CD4-positive, alpha-beta T cell (primary cell): Measurements from ENCODE around the gene MAJIN. TPM values are rescaled to one million over a fixed set of nuclear protein-coding genes. Genes with fewer than 3 reads are reported as not detected.

Experiments used
- ATAC-seq: fragments of 200-7000 bp; cut with Tn5 transposase; one replicate; pipeline ENCODE4 v1.10.0; 2022; ENCODE audit warnings: mild to moderate bottlenecking; ENCODE audit not compliant: poor library complexity
- CTCF ChIA-PET: fragments of 350-600 bp; sonication (Branson Sonifier 250); formaldehyde crosslinking; loops from one replicate; lab custom pipeline; 2021; ENCODE audit warnings: antibody characterized with exemption, inconsistent platforms; lab: Charles Lee
- POLR2A ChIA-PET: fragments of 350-600 bp; sonication (Branson Sonifier 250); formaldehyde crosslinking; loops from one replicate; lab custom pipeline; 2021; ENCODE audit warnings: antibody characterized with exemption, inconsistent platforms; lab: Charles Lee
- DNase-seq, 14 experiments: peaks; one replicate each; pipeline ENCODE4 v3.0.0-alpha.2; 2013 to 2020; ENCODE audit warnings: mixed read lengths in 2 of 14
- H3K27ac ChIP-seq, 2 donors: one replicate each; pipeline versions ENCODE4 v1.5.1 to v1.7.0; 2013; ENCODE audit warnings: low read length in 2 of 2, low read depth in 1 of 2, mild to moderate bottlenecking in 1 of 2
- H3K27me3 ChIP-seq, 2 experiments: 1 replicate in 1 of 2; 2 replicates in 1 of 2; pipeline versions ENCODE4 v1.6.1 to v1.7.0; 2013; ENCODE audit warnings: low read length in 2 of 2, control low read depth in 1 of 2, mild to moderate bottlenecking in 1 of 2, moderate library complexity in 1 of 2; ENCODE audit not compliant: insufficient read depth in 2 of 2, control insufficient read depth in 1 of 2
- H3K36me3 ChIP-seq: one replicate; pipeline ENCODE4 v1.6.1; 2013; ENCODE audit warnings: low read length, control low read depth; ENCODE audit not compliant: insufficient read depth
- H3K4me1 ChIP-seq: one replicate; pipeline ENCODE4 v1.6.1; 2013; ENCODE audit warnings: low read length, control low read depth; ENCODE audit not compliant: insufficient read depth
- H3K4me3 ChIP-seq: one replicate; pipeline ENCODE4 v1.5.1; 2013; ENCODE audit warnings: mild to moderate bottlenecking, low read length, moderate library complexity
- H3K9me3 ChIP-seq, 2 experiments: 1 replicate in 1 of 2; 2 replicates in 1 of 2; pipeline versions ENCODE4 v1.6.1 to v1.7.0; 2013; ENCODE audit warnings: low read length in 2 of 2, mild to moderate bottlenecking in 2 of 2, control low read depth in 1 of 2, moderate library complexity in 1 of 2; ENCODE audit not compliant: control insufficient read depth in 1 of 2, insufficient read depth in 1 of 2
- H3K27ac Mint-ChIP-seq: one replicate; pipeline ENCODE4 v1.8.0; 2020; ENCODE audit warnings: mixed read lengths
- H3K27me3 Mint-ChIP-seq: one replicate; pipeline ENCODE4 v1.8.0; 2021; ENCODE audit warnings: mixed read lengths
- H3K36me3 Mint-ChIP-seq: one replicate; pipeline ENCODE4 v1.8.0; 2021; ENCODE audit warnings: low read depth, mixed read lengths
- H3K4me1 Mint-ChIP-seq: one replicate; pipeline ENCODE4 v1.8.0; 2021; ENCODE audit warnings: low read depth, mixed read lengths
- H3K4me3 Mint-ChIP-seq: one replicate; pipeline ENCODE4 v1.8.0; 2020; ENCODE audit warnings: mild to moderate bottlenecking, mixed read lengths
- H3K9me3 Mint-ChIP-seq: one replicate; pipeline ENCODE4 v1.8.0; 2020; ENCODE audit warnings: mixed read lengths
- CTCF ChIP-seq: fragments of 200-600 bp; IDR thresholded peaks from one replicate; pipeline ENCODE4 v1.8.0; 2022; ENCODE audit warnings: antibody characterized with exemption, mild to moderate bottlenecking
- intact Hi-C, 2 experiments: fragments of 100-400 bp; cut with DNase I in 1 of 2; cut with micrococcal nuclease in 1 of 2; formaldehyde crosslinking; loops; one replicate each; pipeline versions ENCODE4 v1.15.1 to v1.9.0; 2023 to 2025; cut with DNase I, micrococcal nuclease
- total RNA-seq, 174 experiments: library from RNA in 2 of 174; stranded (reverse) in 2 of 174; gene quantifications; one replicate each; pipeline ENCODE4 v1.2.3 and lab custom pipeline; 2021 to 2026

The MAJIN gene
- total RNA-seq, 2 experiments from 2014 or later: 0.50 to 0.55 TPM

- H3K27me3 ChIP-seq: no peaks in the 10 kb centered on the region
- Mint-ChIP-seq H3K36me3 (peaks cover 60% of the 10 kb centered on the region), H3K9me3 (no peaks in the 10 kb centered on the region), H3K27ac (no peak overlapping the region), H3K4me1 (peaks cover 7% of the 10 kb centered on the region), H3K27me3 (no peaks in the 10 kb centered on the region), H3K4me3 (no peak overlapping the region)
- intact Hi-C loops: no loop called here
- peaks cover 4% of the 10 kb centered on the region for H3K4me1 ChIP-seq
- H3K9me3 ChIP-seq: no peaks in the 10 kb centered on the region
- no peak for ATAC-seq
- H3K4me3 ChIP-seq: no peak overlapping the region
- no peak for TF ChIP-seq CTCF
- peaks cover 80% of the 10 kb centered on the region for H3K36me3 ChIP-seq
- POLR2A ChIA-PET: no interaction called here
- DNase-seq: peak in 1 of 14 experiments; percentile 18
- H3K27ac ChIP-seq: no peak overlapping the region
- CTCF ChIA-PET: no interaction called here
Observed at GRCh38 chr11:64905516-64906313, 66.2 kb downstream of the MAJIN start.

- H3K4me3 Mint-ChIP-seq: no peak overlapping the region
- DNase-seq: peak in 1 of 14 experiments; percentile 24
- ATAC-seq: no peak
- Histone ChIP-seq H3K4me3 (no peak overlapping the region), H3K36me3 (peaks cover 62% of the 10 kb centered on the region), H3K27me3 (no peaks in the 10 kb centered on the region), H3K27ac (no peak overlapping the region), H3K9me3 (no peaks in the 10 kb centered on the region), H3K4me1 (peaks cover 20% of the 10 kb centered on the region)
- intact Hi-C loops: no loop called here
- TF ChIP-seq CTCF: no peak
- no peaks in the 10 kb centered on the region for H3K9me3 Mint-ChIP-seq
- H3K27me3 Mint-ChIP-seq: no peaks in the 10 kb centered on the region
- peaks cover 60% of the 10 kb centered on the region for H3K36me3 Mint-ChIP-seq
- ChIA-PET POLR2A (no interaction called here), CTCF (no interaction called here)
- peaks cover 13% of the 10 kb centered on the region for H3K4me1 Mint-ChIP-seq
- H3K27ac Mint-ChIP-seq: no peak overlapping the region
Observed at GRCh38 chr11:64903291-64903833, 68.5 kb downstream of the MAJIN start.

- intact Hi-C loops: no loop called here
- Histone ChIP-seq H3K36me3 (peaks cover 63% of the 10 kb centered on the region), H3K9me3 (no peaks in the 10 kb centered on the region), H3K4me1 (peaks cover 20% of the 10 kb centered on the region), H3K27me3 (no peaks in the 10 kb centered on the region), H3K27ac (no peak overlapping the region), H3K4me3 (no peak overlapping the region)
- POLR2A ChIA-PET: no interaction called here
- Mint-ChIP-seq H3K27ac (no peak overlapping the region), H3K27me3 (no peaks in the 10 kb centered on the region), H3K4me1 (peaks cover 13% of the 10 kb centered on the region), H3K36me3 (peaks cover 56% of the 10 kb centered on the region), H3K4me3 (no peak overlapping the region), H3K9me3 (no peaks in the 10 kb centered on the region)
- DNase-seq (peak in 1 of 14 experiments; percentile 41), ATAC-seq (no peak)
- CTCF ChIA-PET: no interaction called here
- TF ChIP-seq CTCF: no peak
Observed at GRCh38 chr11:64902102-64902900, 69.6 kb downstream of the MAJIN start.
